GM20431 (cell line): ENCODE data around the gene TMEM176B.
"Not testable (repeated sequence)": the region's sequence is repeated elsewhere in the genome, so short reads cannot be mapped to it uniquely, and the experiment has no call there.

Source experiments
- in situ Hi-C: fragments of 300-500 bp; cut with MseI, MboI; formaldehyde crosslinking; loops from one replicate; pipeline ENCODE4 v1.15.0; 2020; ENCODE audit warnings: low sequenced_read_pairs; ENCODE audit not compliant: unreplicated experiment

Gene TMEM176B

GRCh38 chr7:150823484-150824126 lies 23.4 kb upstream of the TMEM176B start:
- in situ Hi-C loops: no loop called here

- in situ Hi-C loops: no loop called here
Observed at GRCh38 chr7:150823043-150823442, 22.9 kb upstream of the TMEM176B start.

- in situ Hi-C loops: no loop called here
Observed at GRCh38 chr7:150820578-150821198, 20.5 kb upstream of the TMEM176B start.

- in situ Hi-C loops: no loop called here
Observed at GRCh38 chr7:150820148-150820547, 20.0 kb upstream of the TMEM176B start.

- in situ Hi-C loops: no loop called here
Observed at GRCh38 chr7:150818971-150819370, 18.8 kb upstream of the TMEM176B start.

- in situ Hi-C loops: no loop called here
Observed at GRCh38 chr7:150814328-150815001, 14.3 kb upstream of the TMEM176B start.

- in situ Hi-C loops: not testable (repeated sequence)
Observed at GRCh38 chr7:150807616-150808438, 7.7 kb upstream of the TMEM176B start.

GRCh38 chr7:150806863-150807262 lies 6.7 kb upstream of the TMEM176B start:
- in situ Hi-C loops: no loop called here

GRCh38 chr7:150806454-150806853 lies 6.3 kb upstream of the TMEM176B start:
- in situ Hi-C loops: no loop called here

GRCh38 chr7:150805864-150806263 lies 5.7 kb upstream of the TMEM176B start:
- in situ Hi-C loops: no loop called here

GRCh38 chr7:150804802-150805201 lies 4.6 kb upstream of the TMEM176B start:
- in situ Hi-C loops: no loop called here

GRCh38 chr7:150803161-150803860 lies 3.1 kb upstream of the TMEM176B start:
- in situ Hi-C loops: no loop called here

GRCh38 chr7:150801946-150802771 lies 2.0 kb upstream of the TMEM176B start:
- in situ Hi-C loops: no loop called here

- in situ Hi-C loops: no loop called here
Observed at GRCh38 chr7:150801242-150801945, 1.2 kb upstream of the TMEM176B start.

GRCh38 chr7:150800581-150801241 lies 547 bp upstream of the TMEM176B start, which contains the start of gene TMEM176A:
Gene TMEM176A, plus strand, starts transcription at chr7:150800769. Its CDS starts 782 bp downstream, at chr7:150801551.
- in situ Hi-C loops: no loop called here

GRCh38 chr7:150799156-150799555 lies 1.0 kb downstream of the TMEM176B start:
- in situ Hi-C loops: loop anchor here (25.0 kb wide), 1 partner anchor 188 kb away; the partner anchor contains the start of genes KCNH2 and NOS3

- in situ Hi-C loops: loop anchor here (25.0 kb wide), 1 partner anchor 190 kb away; the partner anchor contains the start of genes KCNH2 and NOS3
Observed at GRCh38 chr7:150797661-150798060, 2.5 kb downstream of the TMEM176B start.
